CD4-positive, alpha-beta T cell (primary cell): ENCODE measurements around the gene STRA8. TPM values are rescaled to one million over a fixed set of nuclear protein-coding genes. Genes with fewer than 3 reads are reported as not detected.

Experiments used
- ATAC-seq: fragments of 200-7000 bp; cut with Tn5 transposase; one replicate; pipeline ENCODE4 v1.10.0; 2022; ENCODE audit warnings: mild to moderate bottlenecking; ENCODE audit not compliant: poor library complexity
- CTCF ChIA-PET: fragments of 350-600 bp; sonication (Branson Sonifier 250); formaldehyde crosslinking; loops from one replicate; lab custom pipeline; 2021; ENCODE audit warnings: antibody characterized with exemption, inconsistent platforms; lab: Charles Lee
- POLR2A ChIA-PET: fragments of 350-600 bp; sonication (Branson Sonifier 250); formaldehyde crosslinking; loops from one replicate; lab custom pipeline; 2021; ENCODE audit warnings: antibody characterized with exemption, inconsistent platforms; lab: Charles Lee
- DNase-seq, 14 experiments: peaks; one replicate each; pipeline ENCODE4 v3.0.0-alpha.2; 2013 to 2020; ENCODE audit warnings: mixed read lengths in 2 of 14
- H3K27ac ChIP-seq, 2 donors: one replicate each; pipeline versions ENCODE4 v1.5.1 to v1.7.0; 2013; ENCODE audit warnings: low read length in 2 of 2, low read depth in 1 of 2, mild to moderate bottlenecking in 1 of 2
- H3K27me3 ChIP-seq, 2 experiments: 1 replicate in 1 of 2; 2 replicates in 1 of 2; pipeline versions ENCODE4 v1.6.1 to v1.7.0; 2013; ENCODE audit warnings: low read length in 2 of 2, control low read depth in 1 of 2, mild to moderate bottlenecking in 1 of 2, moderate library complexity in 1 of 2; ENCODE audit not compliant: insufficient read depth in 2 of 2, control insufficient read depth in 1 of 2
- H3K36me3 ChIP-seq: one replicate; pipeline ENCODE4 v1.6.1; 2013; ENCODE audit warnings: low read length, control low read depth; ENCODE audit not compliant: insufficient read depth
- H3K4me1 ChIP-seq: one replicate; pipeline ENCODE4 v1.6.1; 2013; ENCODE audit warnings: low read length, control low read depth; ENCODE audit not compliant: insufficient read depth
- H3K4me3 ChIP-seq: one replicate; pipeline ENCODE4 v1.5.1; 2013; ENCODE audit warnings: mild to moderate bottlenecking, low read length, moderate library complexity
- H3K9me3 ChIP-seq, 2 experiments: 1 replicate in 1 of 2; 2 replicates in 1 of 2; pipeline versions ENCODE4 v1.6.1 to v1.7.0; 2013; ENCODE audit warnings: low read length in 2 of 2, mild to moderate bottlenecking in 2 of 2, control low read depth in 1 of 2, moderate library complexity in 1 of 2; ENCODE audit not compliant: control insufficient read depth in 1 of 2, insufficient read depth in 1 of 2
- H3K27ac Mint-ChIP-seq: one replicate; pipeline ENCODE4 v1.8.0; 2020; ENCODE audit warnings: mixed read lengths
- H3K27me3 Mint-ChIP-seq: one replicate; pipeline ENCODE4 v1.8.0; 2021; ENCODE audit warnings: mixed read lengths
- H3K36me3 Mint-ChIP-seq: one replicate; pipeline ENCODE4 v1.8.0; 2021; ENCODE audit warnings: low read depth, mixed read lengths
- H3K4me1 Mint-ChIP-seq: one replicate; pipeline ENCODE4 v1.8.0; 2021; ENCODE audit warnings: low read depth, mixed read lengths
- H3K4me3 Mint-ChIP-seq: one replicate; pipeline ENCODE4 v1.8.0; 2020; ENCODE audit warnings: mild to moderate bottlenecking, mixed read lengths
- H3K9me3 Mint-ChIP-seq: one replicate; pipeline ENCODE4 v1.8.0; 2020; ENCODE audit warnings: mixed read lengths
- intact Hi-C, 2 experiments: fragments of 100-400 bp; cut with DNase I in 1 of 2; cut with micrococcal nuclease in 1 of 2; formaldehyde crosslinking; loops; one replicate each; pipeline versions ENCODE4 v1.15.1 to v1.9.0; 2023 to 2025; cut with DNase I, micrococcal nuclease
- total RNA-seq, 174 experiments: library from RNA in 2 of 174; stranded (reverse) in 2 of 174; gene quantifications; one replicate each; pipeline ENCODE4 v1.2.3 and lab custom pipeline; 2021 to 2026
- TF ChIP-seq, protein P1 (sequence below): fragments of 200-600 bp; IDR thresholded peaks from one replicate; pipeline ENCODE4 v1.8.0; 2022; ENCODE audit warnings: antibody characterized with exemption, mild to moderate bottlenecking

The STRA8 gene
- total RNA-seq, 2 experiments from 2014 or later: not detected

DNA sequence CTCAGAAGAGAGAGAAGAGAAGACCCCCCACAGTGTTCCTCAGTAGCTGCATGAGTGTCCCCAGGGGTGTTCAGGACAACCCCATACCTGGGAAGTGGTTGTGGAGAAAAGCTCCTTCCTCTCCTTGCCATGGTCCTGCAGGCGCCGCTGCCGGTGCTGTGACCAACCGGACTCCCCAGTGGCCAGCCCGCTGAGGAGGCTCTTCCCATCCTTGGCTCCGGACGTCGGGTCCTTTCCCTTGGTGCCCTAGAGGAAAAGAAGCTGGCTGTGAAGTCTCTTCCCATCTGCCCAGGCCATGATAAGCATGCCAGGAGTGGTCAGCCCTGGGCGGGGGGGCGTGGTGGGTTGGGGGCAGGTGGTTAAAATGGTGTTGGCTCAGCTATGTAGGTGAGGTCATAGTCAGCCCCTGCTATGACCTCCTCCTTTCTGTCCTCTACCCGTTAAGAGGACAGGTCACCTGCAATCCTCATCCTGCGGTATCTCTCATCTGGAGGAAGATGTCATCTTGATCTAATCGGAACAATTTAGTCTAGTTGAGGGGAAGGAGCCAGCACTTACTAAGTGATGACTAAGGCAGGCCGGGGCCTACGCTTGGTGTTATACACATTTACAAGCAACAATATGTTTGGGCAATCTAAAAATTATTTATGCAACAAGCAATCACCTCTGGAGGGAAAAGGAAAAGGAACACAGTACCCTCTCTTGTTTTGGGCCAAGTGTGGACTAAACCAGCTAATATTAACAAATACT lies 35.6 kb upstream of the STRA8 start:
- Histone ChIP-seq H3K27ac (no peak overlapping the region), H3K36me3 (peaks cover 92% of the 10 kb centered on the region), H3K9me3 (no peaks in the 10 kb centered on the region), H3K4me3 (no peak overlapping the region), H3K4me1 (no peaks in the 10 kb centered on the region), H3K27me3 (no peaks in the 10 kb centered on the region)
- no peaks in the 10 kb centered on the region for H3K9me3 Mint-ChIP-seq
- H3K36me3 Mint-ChIP-seq: peaks cover 98% of the 10 kb centered on the region
- DNase-seq (no peak), ATAC-seq (no peak)
- TF ChIP-seq, protein P1, sequence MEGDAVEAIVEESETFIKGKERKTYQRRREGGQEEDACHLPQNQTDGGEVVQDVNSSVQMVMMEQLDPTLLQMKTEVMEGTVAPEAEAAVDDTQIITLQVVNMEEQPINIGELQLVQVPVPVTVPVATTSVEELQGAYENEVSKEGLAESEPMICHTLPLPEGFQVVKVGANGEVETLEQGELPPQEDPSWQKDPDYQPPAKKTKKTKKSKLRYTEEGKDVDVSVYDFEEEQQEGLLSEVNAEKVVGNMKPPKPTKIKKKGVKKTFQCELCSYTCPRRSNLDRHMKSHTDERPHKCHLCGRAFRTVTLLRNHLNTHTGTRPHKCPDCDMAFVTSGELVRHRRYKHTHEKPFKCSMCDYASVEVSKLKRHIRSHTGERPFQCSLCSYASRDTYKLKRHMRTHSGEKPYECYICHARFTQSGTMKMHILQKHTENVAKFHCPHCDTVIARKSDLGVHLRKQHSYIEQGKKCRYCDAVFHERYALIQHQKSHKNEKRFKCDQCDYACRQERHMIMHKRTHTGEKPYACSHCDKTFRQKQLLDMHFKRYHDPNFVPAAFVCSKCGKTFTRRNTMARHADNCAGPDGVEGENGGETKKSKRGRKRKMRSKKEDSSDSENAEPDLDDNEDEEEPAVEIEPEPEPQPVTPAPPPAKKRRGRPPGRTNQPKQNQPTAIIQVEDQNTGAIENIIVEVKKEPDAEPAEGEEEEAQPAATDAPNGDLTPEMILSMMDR: no peak
- no peaks in the 10 kb centered on the region for H3K27me3 Mint-ChIP-seq
- POLR2A ChIA-PET: no interaction called here
- no peak overlapping the region for H3K4me3 Mint-ChIP-seq
- H3K4me1 Mint-ChIP-seq: peaks cover 11% of the 10 kb centered on the region
- intact Hi-C loops: no loop called here
- CTCF ChIA-PET: no interaction called here
- no peak overlapping the region for H3K27ac Mint-ChIP-seq

DNA sequence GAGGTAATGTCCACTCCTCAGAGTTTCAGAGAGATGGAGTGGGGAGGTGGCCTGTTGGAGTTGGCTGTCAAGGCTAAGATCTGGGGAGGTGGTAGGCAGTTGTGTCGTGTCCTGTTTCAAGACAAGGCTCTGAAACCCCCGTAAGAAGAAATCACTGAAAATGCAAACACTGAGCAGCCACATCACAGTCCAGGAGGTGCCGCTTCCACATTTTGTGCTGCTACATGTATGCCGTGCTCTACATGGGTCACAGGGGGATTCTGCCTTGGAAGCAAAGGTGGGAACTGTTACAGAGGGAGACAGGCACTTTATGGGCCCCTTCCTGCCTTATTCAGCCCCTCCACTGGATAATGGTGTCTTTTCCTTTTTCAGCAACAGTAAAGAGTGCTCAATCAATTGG lies 34.2 kb upstream of the STRA8 start:
- intact Hi-C loops: no loop called here
- Mint-ChIP-seq H3K27ac (no peak overlapping the region), H3K4me1 (peaks cover 19% of the 10 kb centered on the region), H3K27me3 (no peaks in the 10 kb centered on the region), H3K4me3 (no peak overlapping the region), H3K9me3 (no peaks in the 10 kb centered on the region), H3K36me3 (peaks cover 97% of the 10 kb centered on the region)
- no peaks in the 10 kb centered on the region for H3K9me3 ChIP-seq
- H3K27ac ChIP-seq: no peak overlapping the region
- ATAC-seq: no peak
- CTCF ChIA-PET: no interaction called here
- no peaks in the 10 kb centered on the region for H3K27me3 ChIP-seq
- peaks cover 89% of the 10 kb centered on the region for H3K36me3 ChIP-seq
- H3K4me1 ChIP-seq: no peaks in the 10 kb centered on the region
- TF ChIP-seq, protein P1: no peak
- H3K4me3 ChIP-seq: no peak overlapping the region
- DNase-seq: no peak
- POLR2A ChIA-PET: no interaction called here

DNA sequence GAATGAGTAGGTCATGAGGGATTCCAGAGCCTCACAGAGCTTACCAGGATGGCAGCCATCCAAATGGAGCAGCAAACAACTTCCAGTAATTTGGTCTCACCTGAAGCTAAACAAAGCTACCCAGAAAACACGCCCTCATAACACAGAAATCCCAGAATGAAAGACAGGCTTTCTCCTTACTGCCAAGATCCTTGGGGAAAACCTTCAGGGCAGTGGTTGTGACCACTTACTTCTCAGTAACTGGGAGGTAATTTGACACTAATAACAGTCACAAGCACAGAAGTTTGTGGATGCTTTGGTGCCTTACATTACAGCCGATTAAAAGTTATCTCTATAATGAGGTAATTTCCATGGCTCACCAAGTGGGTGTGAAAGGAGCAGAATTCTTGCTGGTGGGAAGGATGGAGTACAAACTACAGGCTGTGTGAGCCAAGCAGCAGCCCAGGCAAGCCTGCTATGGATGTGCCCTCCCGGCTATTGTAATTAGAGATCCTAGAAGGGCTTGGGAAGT lies 32.8 kb upstream of the STRA8 start:
- CTCF ChIA-PET: no interaction called here
- TF ChIP-seq, protein P1: no peak
- Histone ChIP-seq H3K36me3 (peaks cover 76% of the 10 kb centered on the region), H3K9me3 (no peaks in the 10 kb centered on the region), H3K27ac (no peak overlapping the region), H3K4me1 (no peaks in the 10 kb centered on the region), H3K4me3 (no peak overlapping the region), H3K27me3 (no peaks in the 10 kb centered on the region)
- peaks cover 97% of the 10 kb centered on the region for H3K36me3 Mint-ChIP-seq
- H3K27ac Mint-ChIP-seq: no peak overlapping the region
- H3K27me3 Mint-ChIP-seq: no peaks in the 10 kb centered on the region
- ATAC-seq (no peak), DNase-seq (no peak)
- POLR2A ChIA-PET: no interaction called here
- peaks cover 27% of the 10 kb centered on the region for H3K4me1 Mint-ChIP-seq
- no peaks in the 10 kb centered on the region for H3K9me3 Mint-ChIP-seq
- H3K4me3 Mint-ChIP-seq: no peak overlapping the region
- intact Hi-C loops: no loop called here
